ENCODE results near the gene HNF4A.

GRCh38 chr20:44411020-44411756 lies 55.7 kb downstream of the HNF4A start:
- TF ChIP-seq CTCF (IDR thresholded peaks at IDR 0.05) (no peak), POLR2A (IDR thresholded peaks at IDR 0.05) (no peak)

Measured in ovary (tissue), 3 donors.